ENCODE measurements around the gene CCL23.
"Not testable (repeated sequence)": the region's sequence is repeated elsewhere in the genome, so short reads cannot be mapped to it uniquely, and the experiment has no call there.

The CCL23 gene

DNA sequence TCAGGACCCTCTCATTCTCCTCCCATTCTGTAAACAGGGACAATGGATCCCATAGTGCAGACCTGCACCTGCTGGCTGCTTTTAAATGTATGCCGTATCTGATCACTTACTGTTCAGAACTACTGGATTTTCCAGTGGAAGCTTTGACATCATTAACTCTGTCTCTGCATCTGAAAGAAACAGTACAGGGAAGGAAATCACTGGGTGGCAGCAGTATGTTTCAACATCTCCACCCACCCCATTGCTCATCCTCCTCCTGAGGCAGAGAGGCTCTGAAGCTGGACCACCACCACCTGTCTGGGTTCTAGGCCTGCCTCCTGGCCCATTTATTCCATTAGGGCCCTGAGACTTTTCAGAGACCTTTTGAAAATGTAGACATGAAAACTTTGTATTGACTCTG, 19.0 kb downstream of the CCL23 start:
- no peak for DNase-seq (ENCODE audit: low read depth, low spot score)
- Histone ChIP-seq H3K9ac (ENCODE audit: insufficient read length) (no peak overlapping the region), H3K27ac (no peak overlapping the region), H3K9me3 (ENCODE audit: low read depth, low read length) (no peaks in the 10 kb centered on the region), H3K4me3 (no peak overlapping the region), H3K36me3 (ENCODE audit: insufficient read depth, low read length) (no peaks in the 10 kb centered on the region)
- TF ChIP-seq EZH2 (IDR thresholded peaks at IDR 0.05) (no peak), FOXP2 (optimal IDR thresholded peaks at IDR 0.05; ENCODE audit: control extremely low read depth, extremely low read length, insufficient read depth) (no peak), POLR2AphosphoS5 (IDR thresholded peaks at IDR 0.05; ENCODE audit: borderline replicate concordance, low read depth, low read length) (no peak)

DNA sequence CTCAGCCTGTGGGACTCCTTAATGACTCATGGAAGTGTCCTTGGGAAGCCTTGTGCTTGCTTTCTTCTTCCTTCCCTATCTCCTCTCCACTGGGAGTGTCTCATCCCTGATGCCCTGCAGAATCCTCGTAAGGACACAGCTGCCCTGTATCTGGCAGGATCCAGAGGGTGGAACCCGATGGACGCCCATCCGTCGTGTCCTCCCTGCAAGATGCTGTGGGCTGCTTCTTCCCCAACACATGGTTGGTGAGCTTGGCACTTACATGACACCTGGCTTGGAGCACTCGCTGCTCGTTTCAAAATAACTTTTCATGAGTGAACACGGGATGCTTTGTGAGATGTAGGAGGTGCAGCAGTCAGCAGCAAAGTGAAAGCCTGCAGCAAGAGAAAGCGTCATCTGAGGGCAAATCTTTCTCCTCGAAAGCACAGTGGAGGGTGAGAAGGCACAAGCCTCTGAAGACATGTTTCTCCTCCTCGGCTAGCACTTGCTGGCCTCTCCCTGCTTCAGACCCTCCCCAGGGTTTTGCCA, 19.7 kb downstream of the CCL23 start:
- Histone ChIP-seq H3K4me3 (no peak overlapping the region), H3K36me3 (ENCODE audit: insufficient read depth, low read length) (no peaks in the 10 kb centered on the region), H3K9ac (ENCODE audit: insufficient read length) (no peak overlapping the region), H3K9me3 (ENCODE audit: low read depth, low read length) (no peaks in the 10 kb centered on the region), H3K27ac (no peak overlapping the region)
- TF ChIP-seq EZH2 (IDR thresholded peaks at IDR 0.05) (no peak), FOXP2 (optimal IDR thresholded peaks at IDR 0.05; ENCODE audit: control extremely low read depth, extremely low read length, insufficient read depth) (no peak), POLR2AphosphoS5 (IDR thresholded peaks at IDR 0.05; ENCODE audit: borderline replicate concordance, low read depth, low read length) (no peak)
- DNase-seq (ENCODE audit: low read depth, low spot score) = no peak

DNA sequence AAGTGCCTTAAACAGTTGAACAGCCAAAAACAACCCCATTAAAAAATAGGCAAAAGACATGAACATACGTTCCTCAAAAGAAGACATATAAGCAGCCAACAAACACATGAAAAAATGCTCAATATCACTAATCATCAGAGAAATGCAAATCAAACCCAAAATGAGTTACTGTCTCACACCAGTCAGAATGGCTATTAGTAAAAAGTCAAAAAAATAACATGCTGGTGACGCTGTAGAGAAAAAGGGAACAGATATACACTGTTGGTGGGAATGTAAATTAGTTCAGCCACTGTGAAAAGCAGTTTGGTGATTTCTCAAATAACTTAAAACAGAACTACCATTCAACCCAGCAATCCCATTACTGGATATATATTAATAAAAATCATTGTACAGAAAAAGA, 22.4 kb downstream of the CCL23 start:
- not testable (repeated sequence) for DNase-seq (ENCODE audit: low read depth, low spot score); H3K9me3 ChIP-seq (ENCODE audit: low read depth, low read length)

DNA sequence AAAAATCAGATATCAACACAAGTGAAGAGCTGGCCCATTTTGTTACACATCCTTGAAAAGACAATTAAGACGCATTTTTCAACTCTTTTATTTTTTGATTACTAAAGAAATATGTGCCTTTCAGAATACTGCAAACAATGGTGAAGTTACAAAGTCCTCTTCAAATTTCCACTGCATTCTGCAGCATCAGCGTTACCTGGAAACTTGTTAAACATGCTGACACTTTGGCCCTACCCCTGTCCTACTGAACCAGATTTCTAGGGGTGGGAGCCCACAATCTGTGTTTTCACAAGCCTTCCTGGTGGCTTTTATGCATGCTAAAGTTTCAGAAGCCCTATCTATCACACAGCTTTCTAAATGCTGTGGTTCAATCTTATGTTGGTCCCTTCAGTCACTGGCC, 26.7 kb downstream of the CCL23 start:
- Histone ChIP-seq H3K4me3 (no peak overlapping the region), H3K9me3 (ENCODE audit: low read depth, low read length) (no peaks in the 10 kb centered on the region), H3K36me3 (ENCODE audit: insufficient read depth, low read length) (no peaks in the 10 kb centered on the region), H3K9ac (ENCODE audit: insufficient read length) (no peak overlapping the region), H3K27ac (no peak overlapping the region)
- TF ChIP-seq EZH2 (IDR thresholded peaks at IDR 0.05) (no peak), POLR2AphosphoS5 (IDR thresholded peaks at IDR 0.05; ENCODE audit: borderline replicate concordance, low read depth, low read length) (no peak), FOXP2 (optimal IDR thresholded peaks at IDR 0.05; ENCODE audit: control extremely low read depth, extremely low read length, insufficient read depth) (no peak)
- no peak for DNase-seq (ENCODE audit: low read depth, low spot score)

More for the DNA sequence above, 22.4 kb downstream of the CCL23 start:
- not testable (repeated sequence) for H3K27ac ChIP-seq; H3K9ac ChIP-seq (ENCODE audit: insufficient read length); H3K4me3 ChIP-seq; H3K36me3 ChIP-seq (ENCODE audit: insufficient read depth, low read length)

DNA sequence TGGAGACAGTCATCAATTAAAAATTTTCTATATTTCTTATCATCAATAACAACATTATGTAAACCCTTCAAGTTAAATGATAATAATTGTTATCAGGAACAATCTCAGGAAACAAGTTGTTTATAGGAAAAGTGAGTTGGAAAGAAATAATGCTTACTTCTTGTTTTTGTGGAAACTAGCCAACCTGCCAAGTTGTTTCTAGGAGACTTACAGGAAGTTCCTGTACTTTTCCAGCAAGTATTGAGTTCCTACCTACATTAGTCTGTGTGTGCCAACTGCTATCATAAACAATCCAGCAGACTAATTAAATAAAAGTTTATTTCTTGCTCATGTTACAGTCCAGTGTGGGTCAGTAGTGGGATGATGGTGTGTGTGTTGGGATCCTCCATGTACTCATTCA, 29.6 kb downstream of the CCL23 start:
- no peak for TF ChIP-seq POLR2AphosphoS5 (IDR thresholded peaks at IDR 0.05; ENCODE audit: borderline replicate concordance, low read depth, low read length)
- TF ChIP-seq FOXP2 (optimal IDR thresholded peaks at IDR 0.05; ENCODE audit: control extremely low read depth, extremely low read length, insufficient read depth) = no peak

DNA sequence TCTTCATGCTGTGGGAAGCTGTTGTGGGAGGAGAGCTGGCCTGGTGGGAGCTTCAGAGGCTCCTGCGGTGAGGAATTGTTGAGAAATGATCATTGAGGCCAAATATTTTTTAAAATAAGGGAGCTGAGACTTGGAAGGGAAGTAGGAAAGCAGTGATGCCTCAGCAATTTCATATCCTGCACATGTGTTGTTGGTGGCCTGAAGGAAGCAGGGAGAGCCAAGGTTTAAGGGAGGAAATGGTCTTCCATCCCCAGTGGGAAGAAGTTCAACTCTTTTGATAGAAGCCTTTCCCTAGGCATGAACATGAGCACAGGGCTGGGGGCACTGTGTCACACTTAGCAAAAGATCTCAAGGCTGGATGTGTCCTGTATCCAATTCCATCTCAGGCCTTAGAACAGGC, 31.1 kb downstream of the CCL23 start, which contains the start of gene CCL14:
CCL14 (minus strand) TSS at position 87 of the 400 bp plus-strand sequence; CDS start at position 7, 80 bp downstream.
- no peak for DNase-seq (ENCODE audit: low read depth, low spot score)
- TF ChIP-seq FOXP2 (optimal IDR thresholded peaks at IDR 0.05; ENCODE audit: control extremely low read depth, extremely low read length, insufficient read depth) = no peak
- no peak for TF ChIP-seq POLR2AphosphoS5 (IDR thresholded peaks at IDR 0.05; ENCODE audit: borderline replicate concordance, low read depth, low read length)
- TF ChIP-seq EZH2 (IDR thresholded peaks at IDR 0.05) = no peak

More for the DNA sequence above, 29.6 kb downstream of the CCL23 start:
- Histone ChIP-seq H3K27ac (no peak overlapping the region), H3K9ac (ENCODE audit: insufficient read length) (no peak overlapping the region), H3K4me3 (no peak overlapping the region), H3K36me3 (ENCODE audit: insufficient read depth, low read length) (no peaks in the 10 kb centered on the region), H3K9me3 (ENCODE audit: low read depth, low read length) (no peaks in the 10 kb centered on the region)
- DNase-seq (ENCODE audit: low read depth, low spot score) = no peak

DNA sequence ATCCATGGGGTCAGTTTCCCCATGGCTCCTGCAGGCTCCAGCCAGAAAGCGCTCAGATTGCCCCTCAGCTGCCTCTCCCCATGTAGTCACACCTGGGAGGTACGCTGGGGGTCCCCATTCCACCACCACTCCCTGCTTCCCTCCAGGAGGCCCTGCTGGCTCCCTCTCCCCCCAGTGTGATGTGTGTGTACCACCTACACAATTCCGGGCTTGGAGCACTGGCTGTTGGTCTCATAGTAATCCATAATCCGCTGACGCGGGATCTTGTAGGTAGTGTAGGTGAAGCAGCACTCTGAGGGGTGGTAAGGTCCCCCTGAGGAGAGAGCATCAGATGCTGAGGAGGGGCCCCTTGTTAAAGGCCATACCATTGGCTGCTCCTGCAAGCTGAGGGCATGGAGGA, 33.6 kb downstream of the CCL23 start:
- Histone ChIP-seq H3K9ac (ENCODE audit: insufficient read length) (no peak overlapping the region), H3K4me3 (no peak overlapping the region), H3K27ac (no peak overlapping the region), H3K36me3 (ENCODE audit: insufficient read depth, low read length) (no peaks in the 10 kb centered on the region), H3K9me3 (ENCODE audit: low read depth, low read length) (no peaks in the 10 kb centered on the region)
- no peak for TF ChIP-seq FOXP2 (optimal IDR thresholded peaks at IDR 0.05; ENCODE audit: control extremely low read depth, extremely low read length, insufficient read depth)
- no peak for TF ChIP-seq POLR2AphosphoS5 (IDR thresholded peaks at IDR 0.05; ENCODE audit: borderline replicate concordance, low read depth, low read length)
- no peak for TF ChIP-seq EZH2 (IDR thresholded peaks at IDR 0.05)
- no peak for DNase-seq (ENCODE audit: low read depth, low spot score)

More for the DNA sequence above, 31.1 kb downstream of the CCL23 start, which contains the start of gene CCL14:
- Histone ChIP-seq H3K4me3 (no peak within 1 kb of the TSS), H3K27ac (no peak within 1 kb of the TSS), H3K36me3 (ENCODE audit: insufficient read depth, low read length) (no peaks in the 10 kb centered on the region), H3K9ac (ENCODE audit: insufficient read length) (no peak within 1 kb of the TSS), H3K9me3 (ENCODE audit: low read depth, low read length) (no peaks in the 10 kb centered on the region)

DNA sequence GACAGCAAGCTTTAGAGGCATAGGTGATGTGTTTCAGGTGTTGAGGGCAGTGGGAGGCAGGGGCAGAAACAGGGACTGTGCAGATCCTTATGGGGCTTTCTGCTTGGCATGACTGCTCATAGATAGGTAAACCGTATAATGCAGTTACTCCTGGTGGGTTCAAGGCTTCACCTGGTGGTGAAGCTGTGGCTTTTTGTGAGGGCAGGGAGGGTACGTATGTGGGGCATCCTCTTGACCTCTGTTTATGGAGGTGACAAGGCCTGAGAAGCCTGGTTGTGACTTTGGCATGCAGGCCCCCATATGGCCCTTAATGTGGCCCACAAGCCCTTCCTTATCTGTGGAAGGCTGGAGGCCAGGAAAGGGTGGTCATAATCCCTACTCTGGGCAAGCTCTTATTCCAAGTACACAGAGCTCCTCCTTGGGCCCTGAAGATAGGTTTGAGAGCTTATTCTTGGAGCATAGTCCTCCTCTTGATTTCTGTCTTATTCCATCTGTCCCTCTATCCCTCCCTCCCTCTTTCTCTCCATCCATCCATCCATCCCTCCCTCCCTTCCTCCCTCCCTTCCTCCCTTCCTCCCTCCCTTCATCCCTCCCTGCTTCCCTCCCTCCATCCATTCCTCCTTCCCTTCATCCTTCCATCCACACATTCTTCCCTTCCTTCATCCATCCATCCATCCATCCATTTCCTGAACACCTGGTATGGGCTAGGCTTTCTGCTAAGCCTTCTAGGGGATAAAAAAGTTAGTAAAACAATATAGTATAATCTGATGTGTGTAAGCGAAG, 35.2 kb downstream of the CCL23 start:
- TF ChIP-seq EZH2 (IDR thresholded peaks at IDR 0.05) (no peak), FOXP2 (optimal IDR thresholded peaks at IDR 0.05; ENCODE audit: control extremely low read depth, extremely low read length, insufficient read depth) (no peak), POLR2AphosphoS5 (IDR thresholded peaks at IDR 0.05; ENCODE audit: borderline replicate concordance, low read depth, low read length) (no peak)
- Histone ChIP-seq H3K36me3 (ENCODE audit: insufficient read depth, low read length) (no peaks in the 10 kb centered on the region), H3K9ac (ENCODE audit: insufficient read length) (no peak overlapping the region), H3K27ac (no peak overlapping the region), H3K4me3 (no peak overlapping the region), H3K9me3 (ENCODE audit: low read depth, low read length) (no peaks in the 10 kb centered on the region)
- DNase-seq (ENCODE audit: low read depth, low spot score) = no peak
